GM18909 (cell line): ENCODE measurements around the gene OR10H3.
"Not testable (repeated sequence)": the region's sequence is repeated elsewhere in the genome, so short reads cannot be mapped to it uniquely, and the experiment has no call there.

Source experiments
- ATAC-seq: cut with Tn5 transposase; IDR thresholded peaks from one replicate; pipeline ENCODE4 v1.9.1; 2021; ENCODE audit warnings: mild to moderate bottlenecking; ENCODE audit not compliant: unreplicated experiment, poor library complexity

OR10H3 gene

GRCh38 chr19:15737722-15738121, at the start of gene OR10H3:
OR10H3 (plus strand) TSS chr19:15737985; CDS start chr19:15741393, 3,408 bp downstream.
- no peak for ATAC-seq

GRCh38 chr19:15696654-15697194, 41.1 kb upstream of the OR10H3 start:
- no peak for ATAC-seq

GRCh38 chr19:15701757-15702533, 35.8 kb upstream of the OR10H3 start:
- ATAC-seq = no peak

DNA sequence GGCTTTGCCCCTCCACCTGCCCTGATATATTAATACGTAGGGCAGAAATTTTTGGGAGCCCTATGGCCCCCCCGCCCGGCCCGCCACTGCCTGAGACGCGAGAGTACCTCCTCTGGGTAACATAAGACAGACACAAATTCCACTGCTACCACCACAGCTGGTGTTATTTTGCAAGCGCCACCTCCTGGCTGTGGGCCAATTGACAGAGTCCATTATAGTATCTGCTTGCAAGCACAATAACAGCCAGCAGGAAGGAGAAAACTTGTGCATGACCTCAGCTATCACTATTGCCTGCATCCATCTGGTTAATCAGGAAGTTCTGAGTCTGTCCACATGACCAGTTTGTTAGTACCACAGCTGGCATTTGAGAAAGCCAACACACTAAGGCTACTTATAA, 35.3 kb upstream of the OR10H3 start:
- ATAC-seq = no peak

GRCh38 chr19:15714638-15715037, 23.1 kb upstream of the OR10H3 start:
- ATAC-seq = no peak

DNA sequence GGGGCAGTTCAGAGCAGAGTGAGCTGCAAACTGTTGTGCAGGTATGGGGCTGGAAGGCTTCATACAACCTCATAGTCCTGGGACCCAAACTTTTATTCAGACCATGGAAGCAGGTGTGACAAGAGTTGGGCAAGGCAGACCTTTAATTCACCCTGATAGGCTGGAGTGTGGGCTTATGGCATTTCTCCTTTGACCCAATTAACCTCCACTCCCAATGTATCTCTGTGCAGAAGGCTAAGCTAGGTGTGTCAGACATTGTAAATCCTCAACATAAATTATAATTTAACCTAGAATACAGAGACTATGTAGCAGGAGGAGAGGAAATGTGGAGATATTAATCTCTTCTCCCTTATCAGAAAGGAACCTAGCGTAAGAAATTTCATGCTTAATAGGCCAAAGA, 22.1 kb upstream of the OR10H3 start:
- ATAC-seq = no peak

DNA sequence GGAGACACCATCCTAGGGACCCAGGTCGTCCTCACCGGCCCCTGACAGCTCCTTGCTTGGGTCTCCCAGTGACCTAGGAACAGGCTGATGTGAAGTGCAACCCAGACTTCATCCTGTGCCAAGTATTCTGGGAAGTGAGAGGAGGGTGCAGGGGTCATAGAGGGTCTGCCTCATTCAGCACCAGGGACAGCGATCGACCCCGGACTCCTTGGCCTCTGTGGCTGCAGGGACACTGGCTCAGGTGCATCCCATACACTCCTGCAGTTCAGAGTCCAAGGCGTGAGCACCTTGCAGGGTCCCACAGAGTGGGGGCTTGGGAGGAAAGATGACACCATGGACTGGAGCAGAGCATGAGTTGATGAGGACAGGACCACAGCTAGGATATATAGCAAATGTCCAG, 20.0 kb upstream of the OR10H3 start:
- ATAC-seq = no peak

DNA sequence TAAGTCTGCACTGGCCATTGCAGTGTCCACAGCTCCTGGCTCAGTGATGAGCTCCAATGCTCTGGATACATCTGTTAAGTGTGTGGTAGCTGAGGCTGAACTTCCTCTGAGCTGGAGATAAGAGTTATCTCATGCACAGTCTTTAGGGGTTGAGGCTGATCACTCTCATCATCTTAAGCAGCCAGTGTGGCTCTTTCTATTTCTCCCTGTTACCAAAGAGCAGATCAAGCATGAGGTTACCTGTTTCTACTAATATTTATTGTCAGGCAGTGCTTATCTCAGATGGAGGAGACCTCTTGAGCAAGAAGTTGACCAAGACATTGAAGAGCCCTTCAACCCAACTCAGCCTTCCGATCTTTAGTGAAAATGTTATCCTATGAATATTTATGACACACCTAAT, 16.5 kb upstream of the OR10H3 start:
- no peak for ATAC-seq

DNA sequence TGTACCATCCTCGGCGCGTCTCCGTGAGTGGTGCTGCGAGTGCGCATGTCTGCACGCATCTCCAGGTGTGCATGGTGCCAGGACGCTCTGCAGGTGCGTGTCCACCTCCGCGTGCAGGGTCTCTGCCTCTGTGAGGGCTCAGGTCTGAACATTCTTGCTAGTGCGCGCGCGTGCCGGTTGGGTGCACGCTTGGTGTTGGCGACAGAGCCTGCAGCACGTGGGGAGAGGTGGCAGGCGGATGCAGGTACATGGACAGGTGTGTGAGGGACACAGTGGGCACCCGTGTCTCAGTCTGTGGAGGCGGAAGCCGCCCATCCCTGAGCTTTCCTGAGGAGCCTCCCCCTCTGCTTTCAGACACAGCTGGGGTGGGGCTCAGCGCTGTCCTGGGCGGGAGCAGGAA, 14.8 kb upstream of the OR10H3 start:
- no peak for ATAC-seq

- no peak for ATAC-seq
Measured at GRCh38 chr19:15727724-15728123, 10.1 kb upstream of the OR10H3 start, which contains the start of gene OR10H2. OR10H2 (plus strand) TSS chr19:15728024; CDS start chr19:15728044, 20 bp downstream.

- ATAC-seq = no peak
Measured at GRCh38 chr19:15730538-15730937, 7.2 kb upstream of the OR10H3 start.

DNA sequence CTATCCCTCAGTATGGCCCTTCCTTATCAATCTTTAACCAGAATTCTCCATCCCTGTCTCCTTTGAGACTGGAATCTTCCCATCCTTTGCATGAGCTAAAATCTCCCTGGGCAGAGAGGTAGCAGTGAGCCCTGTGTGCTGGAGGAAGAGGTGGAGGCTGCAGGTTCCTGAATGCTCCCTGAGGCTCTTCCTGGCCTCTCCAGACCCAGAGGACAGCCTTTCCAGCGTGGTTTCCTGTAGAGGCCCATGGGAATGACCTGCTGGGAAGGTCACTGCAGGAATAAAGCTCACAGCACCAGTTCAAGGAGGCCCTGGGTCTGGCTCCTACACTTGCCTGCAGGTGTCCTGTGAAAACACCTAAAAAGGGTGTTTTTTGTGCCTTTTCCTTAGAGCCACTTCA, 5.4 kb upstream of the OR10H3 start:
- ATAC-seq = no peak

DNA sequence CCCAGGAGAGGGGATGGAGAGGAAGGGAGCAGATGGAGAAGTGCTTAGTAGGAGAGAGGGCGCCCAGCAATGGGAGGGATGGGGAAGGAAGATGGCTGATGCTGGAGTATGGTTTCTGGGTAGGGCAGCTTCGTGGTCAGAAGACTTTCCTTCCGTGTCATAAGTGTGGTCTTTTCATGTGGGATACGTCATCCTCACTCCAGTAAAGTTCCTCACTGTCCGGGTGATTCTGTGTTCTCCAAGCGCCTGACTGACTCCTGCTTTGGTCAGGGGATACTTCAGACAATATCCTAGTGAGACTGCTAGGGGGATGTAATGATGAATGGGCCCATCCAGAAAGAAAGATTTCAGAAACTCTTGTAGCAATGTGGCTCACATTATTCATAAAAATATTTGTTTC, 3.9 kb upstream of the OR10H3 start:
- no peak for ATAC-seq

DNA sequence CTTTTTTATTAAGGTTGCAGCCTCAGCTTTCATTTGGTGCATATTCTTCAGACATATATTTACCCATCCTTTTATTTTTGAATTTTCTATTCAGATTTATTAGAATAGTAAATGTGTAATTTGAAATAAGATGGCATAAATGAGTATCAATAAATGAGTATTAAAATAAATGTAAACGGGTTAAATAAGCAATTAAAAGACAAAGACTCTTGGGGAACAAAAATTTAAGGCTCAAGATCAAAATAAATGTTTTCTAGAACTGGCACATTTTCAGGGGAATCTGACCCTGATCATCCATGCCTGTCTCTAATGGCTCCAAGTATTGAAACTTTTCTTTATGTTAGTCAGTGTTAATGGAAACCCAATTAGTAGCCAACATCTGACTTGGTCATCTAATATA, 3.0 kb downstream of the OR10H3 start:
- ATAC-seq = no peak

DNA sequence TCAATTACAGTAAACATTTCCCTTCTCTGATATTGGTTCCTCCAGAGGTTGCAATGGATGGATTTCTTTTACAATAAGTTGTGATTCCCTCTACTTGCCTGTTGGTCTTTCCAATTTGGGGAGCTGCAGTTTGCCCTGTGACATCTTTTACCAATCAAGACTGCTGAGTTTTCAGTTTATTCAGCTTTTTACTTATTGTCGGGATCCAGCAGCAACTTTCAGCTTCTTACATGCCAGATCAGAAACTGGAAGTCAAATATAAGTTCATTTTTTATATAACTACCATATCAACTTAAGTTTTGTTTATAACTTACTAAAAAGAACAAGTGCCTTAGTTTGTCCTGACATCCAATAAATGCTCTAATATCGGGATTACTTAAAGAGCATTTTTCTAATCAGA, 10.5 kb downstream of the OR10H3 start:
- no peak for ATAC-seq

GRCh38 chr19:15758379-15758778, 20.6 kb downstream of the OR10H3 start:
- ATAC-seq = no peak

DNA sequence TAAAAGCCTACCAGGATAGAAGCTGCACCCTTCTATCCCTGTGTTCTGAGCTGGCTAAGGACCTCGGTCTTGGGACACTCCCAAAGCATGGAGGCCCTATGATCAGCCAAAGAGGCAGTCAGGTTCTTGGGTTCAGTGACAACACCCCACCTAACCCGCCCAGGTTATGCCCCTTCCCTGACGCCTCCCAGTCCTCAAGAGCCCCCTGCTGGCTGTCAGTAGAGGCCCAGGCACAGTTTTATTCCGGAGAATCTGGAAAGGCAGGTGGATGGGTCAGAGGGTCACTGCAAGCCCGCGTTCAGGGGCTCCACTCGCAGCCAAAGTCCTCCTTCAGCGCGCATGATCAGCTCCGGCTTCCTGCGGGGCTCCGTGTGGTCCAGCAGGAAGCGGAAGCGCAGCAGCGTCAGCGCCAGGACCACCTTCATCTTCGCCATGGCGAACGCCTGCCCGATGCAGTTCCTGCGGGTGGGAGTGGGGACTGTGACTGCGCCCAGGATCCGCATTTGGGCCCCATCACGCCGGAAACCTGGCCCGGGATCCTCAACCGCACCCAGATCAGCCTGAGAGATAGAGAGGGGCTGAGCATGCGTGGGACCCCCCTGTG, 22.3 kb downstream of the OR10H3 start:
- no peak for ATAC-seq

DNA sequence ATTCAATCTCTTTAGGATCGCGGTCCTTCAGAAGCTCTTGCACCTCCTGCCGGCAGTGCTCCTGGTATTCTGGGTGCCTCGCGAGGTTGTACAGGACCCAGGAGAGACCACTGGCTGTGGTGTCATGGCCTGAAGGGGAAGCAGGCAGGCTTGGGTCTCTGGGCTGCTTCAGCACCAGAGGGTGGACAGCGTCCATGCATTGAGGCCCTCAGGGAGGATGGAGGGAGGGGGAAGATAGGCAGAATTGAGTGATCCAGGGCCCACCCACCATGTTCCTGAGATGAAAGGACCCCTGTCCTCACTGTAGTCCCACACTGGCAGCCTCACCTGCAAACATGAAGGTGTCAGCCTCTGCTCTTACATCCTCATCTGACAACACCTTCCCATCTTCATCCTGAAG, 31.8 kb downstream of the OR10H3 start:
- no peak for ATAC-seq

GRCh38 chr19:15774159-15774558, 36.4 kb downstream of the OR10H3 start:
- not testable (repeated sequence) for ATAC-seq

- no peak for ATAC-seq
Measured at GRCh38 chr19:15775249-15775648, 37.5 kb downstream of the OR10H3 start.

GRCh38 chr19:15776264-15776663, 38.5 kb downstream of the OR10H3 start:
- no peak for ATAC-seq
